Germinal center (tissue), 1 donor: ENCODE data around the gene RHBG.
A peak's percentile ranks its signal among the peaks of the same experiment; 100 is the strongest.
"Not testable (repeated sequence)": the region's sequence is repeated elsewhere in the genome, so short reads cannot be mapped to it uniquely, and the experiment has no call there.

ENCODE experiments used
- DNase-seq: peaks from one replicate; pipeline ENCODE4 v3.0.0; 2012; ENCODE audit warnings: mixed read lengths, low spot score

RHBG gene

DNA sequence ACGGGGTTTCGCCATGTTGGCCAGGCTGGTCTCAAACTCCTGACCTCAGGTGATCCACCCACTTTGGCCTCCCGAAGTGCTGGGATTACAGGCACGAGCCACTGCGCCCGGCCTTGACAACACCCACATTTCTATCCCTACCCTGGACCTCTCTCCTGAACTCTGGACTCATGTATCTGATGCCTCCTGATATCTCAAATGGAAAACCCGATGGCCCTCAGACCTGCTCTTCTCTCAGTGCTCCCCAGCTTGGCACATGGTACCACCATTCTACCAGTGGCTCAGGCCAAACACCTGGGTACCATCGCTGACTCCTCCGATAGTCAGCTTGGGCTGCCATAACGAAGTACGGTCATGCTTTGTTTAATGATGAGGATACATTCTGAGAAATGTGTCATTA is 8.5 kb upstream of the RHBG start:
- no peak for DNase-seq

DNA sequence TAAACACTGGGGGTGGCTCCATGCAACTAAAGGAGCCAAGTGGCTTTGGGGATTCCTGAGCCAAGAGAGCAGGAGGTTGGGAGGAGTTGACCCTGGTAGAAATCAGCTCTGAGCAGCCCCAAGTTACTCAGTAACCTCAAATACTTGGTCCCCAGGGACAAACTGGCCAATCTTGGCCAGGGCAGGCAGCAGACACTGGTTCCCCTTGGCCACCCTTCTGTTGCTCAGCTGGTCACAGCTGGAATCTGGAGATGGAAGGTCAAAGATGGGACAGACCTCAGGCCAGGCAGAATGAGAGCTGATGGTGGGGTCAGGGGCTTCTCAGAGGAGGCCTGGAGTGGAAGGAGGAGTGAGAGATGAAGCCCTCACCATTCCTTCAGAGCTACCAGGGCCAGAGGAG is 3.3 kb upstream of the RHBG start:
- DNase-seq, result no peak

DNA sequence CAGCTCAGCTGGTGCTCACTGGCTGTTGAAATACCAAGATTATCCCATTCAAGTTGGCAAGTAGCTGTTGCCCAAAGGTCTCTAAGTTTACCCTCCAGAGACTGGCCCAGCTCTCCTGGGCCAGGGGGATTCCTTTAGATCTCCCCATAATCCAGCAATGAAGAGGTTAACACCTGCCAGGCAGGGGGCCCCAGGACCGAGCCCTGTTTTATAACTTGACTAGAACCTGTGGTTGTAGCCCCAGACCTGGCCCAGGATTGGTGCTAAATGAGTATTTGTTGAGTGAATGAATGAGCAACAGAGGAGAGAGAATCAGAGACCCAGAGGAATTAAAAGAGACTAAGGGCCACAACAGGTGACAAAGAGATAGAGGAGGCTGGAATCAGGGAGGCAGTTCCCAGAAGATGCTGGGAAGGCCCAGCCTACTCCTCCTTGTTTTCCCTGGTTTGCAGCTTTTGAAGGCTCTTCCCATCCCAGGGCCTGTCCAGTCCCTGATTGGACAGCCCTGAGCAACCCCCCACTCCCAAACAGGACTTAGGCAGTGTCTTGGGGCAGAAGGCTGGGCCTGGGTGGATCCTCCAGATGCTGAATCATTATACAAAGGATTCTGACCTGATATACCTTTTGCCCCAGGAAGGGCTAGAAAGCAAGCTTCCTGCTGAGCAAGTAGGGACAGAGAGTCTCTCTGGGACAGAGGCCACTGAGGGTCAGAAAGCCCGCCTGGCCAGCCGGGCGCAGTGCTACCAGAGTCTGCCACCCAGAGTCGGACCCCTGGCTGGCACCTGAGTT is 2.4 kb upstream of the RHBG start:
- DNase-seq, result no peak

DNA sequence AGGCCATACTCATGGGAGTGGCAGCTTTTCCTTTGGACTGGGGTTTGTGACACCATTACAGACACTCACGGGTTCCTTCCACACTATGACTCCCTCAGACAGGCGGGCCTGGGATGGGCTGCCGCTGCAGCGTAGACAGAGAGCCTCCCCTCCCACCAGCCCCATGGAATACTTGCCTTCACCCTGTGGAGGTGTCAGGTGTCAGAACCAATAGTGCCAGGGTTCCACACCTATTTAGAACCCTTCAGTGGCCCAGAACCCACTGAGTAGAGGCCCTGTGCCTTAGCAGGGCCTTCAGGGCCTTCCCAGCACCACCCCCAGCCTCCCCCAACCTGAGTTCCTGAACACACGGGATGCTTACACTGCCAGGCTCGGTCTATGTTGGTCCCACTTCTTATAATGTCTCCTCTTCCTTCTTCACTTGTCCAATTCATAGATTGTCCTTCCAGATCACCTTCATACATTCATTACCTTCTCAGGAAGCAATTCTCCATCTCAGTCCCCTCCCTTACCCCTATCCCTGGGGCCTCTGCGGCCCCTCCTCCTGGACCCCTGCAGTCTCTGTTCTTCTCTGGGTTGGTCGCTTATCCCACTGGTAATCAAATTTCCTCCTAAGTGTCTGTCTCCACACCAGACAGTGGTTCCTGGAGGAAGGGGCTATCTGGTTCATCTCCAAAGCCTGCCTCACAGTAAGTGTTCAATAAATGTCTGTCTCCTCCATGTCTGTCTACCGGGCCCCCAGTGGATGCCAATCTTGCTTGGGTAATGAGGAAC is 1.4 kb upstream of the RHBG start:
- no peak for DNase-seq

DNA sequence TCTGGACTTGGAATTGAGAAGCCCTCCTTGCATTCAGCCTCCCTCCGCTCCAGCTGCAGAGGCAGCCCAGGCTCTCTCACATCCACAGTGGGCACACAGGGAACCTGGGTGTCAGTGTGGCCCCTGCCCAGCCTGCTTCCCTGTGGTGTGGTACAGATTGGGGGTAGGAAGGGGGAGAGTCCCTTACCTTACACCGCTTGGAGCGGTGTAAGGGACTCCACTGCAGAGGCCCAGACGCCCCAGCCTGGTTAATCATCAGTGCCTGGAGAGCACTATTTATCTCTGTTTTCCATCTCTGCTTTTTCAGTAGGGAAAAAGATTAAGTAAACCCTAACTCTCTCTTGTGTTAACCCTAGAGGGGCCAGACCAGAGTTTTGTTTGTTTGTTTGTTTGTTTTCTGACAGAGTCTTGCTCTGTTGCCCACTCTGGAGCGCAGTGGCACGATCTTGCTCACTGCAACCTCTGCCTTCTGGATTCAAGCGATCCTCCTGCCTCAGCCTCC is 803 bp upstream of the RHBG start:
- no peak for DNase-seq

DNA sequence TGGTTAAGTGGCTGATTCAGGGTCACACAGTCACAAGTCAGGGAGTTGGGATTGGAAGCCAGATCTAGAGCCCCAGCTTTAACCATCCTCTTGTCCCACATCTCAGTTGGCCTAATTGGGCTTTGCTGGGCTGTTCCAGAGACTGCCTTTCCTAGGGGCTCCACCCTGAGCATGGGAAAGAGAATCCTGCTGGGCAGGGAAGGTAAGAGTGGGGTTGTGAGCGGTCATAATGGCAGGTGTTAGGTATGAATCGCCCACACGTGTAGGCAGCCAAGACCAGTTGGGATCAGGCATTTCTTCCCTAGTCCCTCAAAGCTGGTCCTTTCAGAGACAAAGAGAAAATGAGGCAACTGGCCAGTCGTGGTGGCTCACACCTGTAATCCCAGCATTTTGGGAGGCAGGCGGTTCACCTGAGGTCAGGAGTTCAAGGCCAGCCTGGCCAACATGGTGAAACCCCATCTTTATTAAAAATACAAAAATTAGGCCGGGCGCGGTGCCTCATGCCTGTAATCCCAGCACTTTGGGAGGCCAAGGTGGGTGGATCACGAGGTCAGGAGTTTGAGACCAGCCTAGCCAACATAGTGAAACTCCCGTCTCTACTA is 775 bp downstream of the RHBG start:
- not testable (repeated sequence) for DNase-seq

DNA sequence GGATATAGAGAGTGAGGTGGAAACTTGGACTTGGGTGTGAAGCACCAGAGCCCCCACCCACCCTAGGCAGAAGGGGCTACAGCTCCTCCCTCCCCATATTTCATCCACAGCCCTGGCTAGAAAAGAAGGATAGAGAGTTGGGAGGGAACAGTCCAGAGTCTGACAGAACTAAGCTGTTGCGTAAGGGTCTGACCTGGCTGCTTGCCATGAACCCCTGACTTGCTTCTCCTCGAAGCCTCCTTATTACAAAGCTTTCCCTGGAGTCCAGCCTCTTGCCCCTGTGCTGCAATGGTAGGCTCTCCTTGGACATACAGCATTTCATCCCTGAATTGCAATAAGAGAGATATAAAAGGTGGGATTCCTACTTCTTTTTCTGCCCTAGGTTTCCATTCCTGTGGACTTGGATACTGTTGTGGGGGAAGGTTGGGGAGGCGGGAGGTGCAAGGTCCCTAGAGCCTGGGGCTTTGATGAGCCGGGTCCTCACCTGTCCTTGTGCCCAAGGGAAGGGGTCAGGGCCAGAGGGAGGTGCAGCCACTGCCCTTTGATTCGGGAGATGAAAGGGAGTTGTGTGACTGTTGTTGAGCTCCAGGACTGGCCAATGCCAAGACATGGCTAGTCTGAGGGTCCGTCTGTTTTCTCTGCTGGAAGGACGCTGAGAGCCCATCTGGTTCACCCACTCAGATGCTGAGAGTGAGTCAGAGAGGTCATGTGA is 2.7 kb downstream of the RHBG start:
- no peak for DNase-seq

DNA sequence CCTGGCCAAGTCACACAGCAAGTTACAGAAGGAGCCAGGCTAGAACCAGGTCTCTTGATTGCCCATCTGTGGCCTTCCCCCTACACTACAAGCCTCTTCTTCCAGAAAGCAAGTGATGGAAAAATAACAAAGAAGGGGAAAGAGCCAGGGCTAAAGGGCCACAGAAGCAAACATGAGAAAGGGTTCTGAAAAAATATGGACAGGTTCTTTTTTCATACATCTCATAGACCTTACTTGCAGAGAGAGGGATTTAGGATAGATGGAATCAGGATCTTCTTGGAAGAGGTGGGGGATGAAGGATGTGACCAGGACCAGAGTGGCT is 3.2 kb downstream of the RHBG start:
- no peak for DNase-seq

DNA sequence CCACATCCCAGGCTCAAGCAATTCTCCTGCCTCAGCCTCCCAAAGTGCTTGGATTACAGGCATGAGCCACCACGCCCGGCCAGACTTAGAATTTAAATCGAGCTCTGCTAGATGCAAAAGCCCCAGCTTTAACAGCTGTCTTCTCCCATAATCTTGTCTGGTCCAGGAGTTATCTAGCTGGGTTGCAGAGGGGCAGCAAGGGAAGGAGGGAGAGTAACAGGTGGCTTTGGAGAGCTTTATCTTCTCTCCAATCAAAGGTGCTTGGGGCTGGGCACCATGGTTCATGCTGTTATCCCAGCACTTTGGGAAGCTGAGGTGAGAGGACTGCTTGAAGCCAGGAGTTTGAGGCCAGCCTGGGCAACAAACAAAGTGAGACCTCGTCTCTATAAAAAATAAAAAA is 3.9 kb downstream of the RHBG start:
- no peak for DNase-seq

DNA sequence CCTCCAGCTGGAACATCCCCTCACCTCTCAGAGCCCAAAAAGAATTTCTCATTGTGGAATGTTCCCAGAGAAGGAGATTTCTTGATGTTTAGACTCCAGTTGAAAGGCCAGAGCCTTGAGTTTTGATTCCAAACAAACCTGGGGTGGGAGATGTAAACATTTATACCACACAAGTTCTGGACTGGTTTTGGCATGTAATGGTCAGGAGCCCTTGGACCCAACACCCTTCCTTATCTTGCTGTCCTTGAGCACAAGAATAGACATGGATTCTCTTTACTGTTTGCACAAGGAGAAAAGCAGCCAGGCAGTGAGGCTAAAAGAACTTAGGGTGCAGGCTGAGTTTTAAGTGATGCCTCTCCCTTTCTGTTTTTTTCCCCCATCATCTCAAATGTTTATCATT is 4.5 kb downstream of the RHBG start:
- no peak for DNase-seq

DNA sequence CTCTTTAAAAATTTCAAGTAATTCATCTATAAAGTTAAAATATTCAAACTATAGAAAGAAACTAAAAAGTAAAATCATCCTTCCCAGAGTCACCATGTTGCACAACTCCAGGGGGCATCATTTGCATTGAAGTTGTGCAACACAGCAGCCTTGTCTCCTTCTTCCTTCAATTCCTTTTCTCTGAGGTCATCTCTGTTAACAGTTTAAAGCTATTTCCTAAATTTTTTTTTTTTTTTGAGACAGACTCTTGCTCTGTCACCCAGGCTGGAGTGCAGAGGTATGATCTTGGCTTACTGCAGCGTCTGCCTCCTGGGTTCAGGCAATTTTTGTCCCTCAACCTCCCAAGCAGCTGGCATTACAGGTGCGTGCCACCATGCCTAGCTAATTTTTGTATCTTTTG is 7.1 kb downstream of the RHBG start:
- no peak for DNase-seq

DNA sequence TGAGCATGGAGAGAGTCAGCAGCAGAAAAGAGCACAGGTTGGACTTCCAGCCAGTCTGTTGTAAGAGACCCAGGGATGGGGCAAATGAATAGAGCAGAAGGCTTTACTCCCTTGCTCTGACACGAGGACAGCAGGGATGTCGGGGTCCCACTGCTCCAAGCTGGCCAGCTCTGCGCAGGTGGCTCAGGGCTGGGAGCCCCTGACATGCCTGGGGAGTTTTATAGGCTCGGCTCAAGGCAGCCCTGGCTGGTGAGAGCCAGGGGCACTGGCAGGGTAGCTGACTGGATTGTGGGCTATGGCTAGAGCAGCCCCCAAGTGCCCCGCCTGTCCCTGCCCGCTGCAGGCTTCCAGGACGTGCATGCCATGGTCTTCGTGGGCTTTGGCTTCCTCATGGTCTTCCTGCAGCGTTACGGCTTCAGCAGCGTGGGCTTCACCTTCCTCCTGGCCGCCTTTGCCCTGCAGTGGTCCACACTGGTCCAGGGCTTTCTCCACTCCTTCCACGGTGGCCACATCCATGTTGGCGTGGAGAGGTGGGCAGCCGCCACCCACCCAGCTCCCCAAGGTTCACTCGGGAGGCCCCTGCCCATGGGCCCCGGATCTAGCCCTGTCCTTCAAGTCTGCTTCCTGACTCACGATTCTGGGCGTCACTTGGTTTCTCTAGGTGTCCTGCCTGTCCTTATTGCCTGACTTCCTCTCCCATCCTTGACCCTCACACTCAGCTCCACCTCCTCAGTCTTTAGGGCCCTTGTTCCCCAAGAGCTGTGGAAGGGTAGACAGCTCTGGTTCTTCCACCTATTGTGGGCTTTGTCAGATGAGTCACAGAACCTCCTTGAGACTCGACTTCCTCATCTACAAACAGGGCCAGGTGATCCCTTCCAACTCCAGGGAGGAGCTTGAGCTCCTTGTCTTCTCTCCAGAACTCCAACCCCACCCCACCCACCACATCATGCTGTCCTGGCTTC is 8.2 kb downstream of the RHBG start:
- DNase-seq, result no peak

DNA sequence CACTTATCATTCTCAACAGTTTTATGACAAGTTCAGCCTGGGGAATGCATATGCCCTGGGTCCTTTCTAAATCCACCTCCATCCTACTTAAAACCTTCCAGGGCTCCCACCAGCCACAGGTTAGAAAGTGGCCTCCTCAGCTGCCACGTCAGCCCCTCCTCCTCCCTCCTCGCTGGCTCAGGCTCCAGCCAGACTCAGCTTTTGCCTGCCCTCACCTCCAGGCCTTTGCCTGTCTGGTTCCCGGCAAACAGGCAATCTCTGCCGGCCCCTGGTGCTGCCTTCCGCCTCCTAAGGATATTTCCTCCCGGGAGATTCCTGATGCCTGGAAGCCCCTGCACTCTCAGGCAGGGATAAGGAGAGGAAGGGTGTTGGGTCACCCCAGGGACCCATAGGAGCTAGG is 9.5 kb downstream of the RHBG start:
- DNase-seq, result no peak

DNA sequence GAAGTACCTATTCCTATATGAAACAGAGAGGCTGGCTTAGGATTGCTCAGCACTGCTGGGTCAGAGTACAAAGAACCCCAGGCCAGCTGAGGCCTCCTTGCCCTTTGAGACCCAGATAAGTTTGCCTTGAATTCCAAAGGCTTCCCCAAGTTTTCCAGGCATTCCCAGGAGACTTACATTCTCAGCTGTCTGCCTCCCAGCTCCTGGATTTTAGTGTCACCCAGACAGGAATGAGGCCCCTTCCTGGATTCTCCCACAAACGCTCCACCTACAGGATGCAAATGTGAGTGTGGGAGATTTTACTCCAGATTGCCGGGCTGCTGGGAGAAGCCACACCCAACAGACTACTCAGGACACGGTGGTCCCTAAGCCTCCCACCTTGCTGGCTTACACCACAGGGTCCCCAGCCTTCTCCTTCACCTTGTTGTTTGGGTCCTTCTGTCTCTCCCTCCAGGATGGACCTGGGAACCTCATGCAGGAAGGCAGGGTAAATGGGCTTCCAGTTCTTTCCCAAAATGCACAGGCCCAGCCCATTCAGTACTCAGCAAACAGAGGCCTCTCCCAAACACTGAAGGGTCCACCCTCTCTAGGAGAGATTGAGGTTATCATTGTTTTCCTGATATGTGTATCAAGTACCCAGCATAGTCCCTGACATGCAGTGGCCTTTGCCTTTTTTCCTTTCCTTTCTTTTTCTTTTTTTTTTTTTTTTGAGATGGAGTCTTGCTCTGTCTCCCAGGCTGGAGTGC is 10.6 kb downstream of the RHBG start:
- DNase-seq, result no peak

DNA sequence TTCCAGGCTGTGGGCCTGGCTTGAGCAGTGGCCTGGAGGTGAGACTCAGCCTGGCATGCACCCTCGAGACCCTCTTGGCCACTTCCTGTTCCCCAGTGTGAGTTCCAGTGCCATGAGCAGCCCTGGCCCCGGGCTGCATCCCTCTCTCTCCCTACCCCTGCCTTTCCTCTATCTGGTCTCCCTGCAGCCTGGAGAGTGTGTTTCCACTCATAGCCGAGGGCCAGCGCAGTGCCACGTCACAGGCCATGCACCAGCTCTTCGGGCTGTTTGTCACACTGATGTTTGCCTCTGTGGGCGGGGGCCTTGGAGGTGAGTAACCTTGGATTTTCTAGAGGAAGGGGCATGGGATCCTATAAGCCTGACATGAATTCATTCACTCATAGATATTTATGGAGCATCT is 13.6 kb downstream of the RHBG start:
- no peak for DNase-seq

DNA sequence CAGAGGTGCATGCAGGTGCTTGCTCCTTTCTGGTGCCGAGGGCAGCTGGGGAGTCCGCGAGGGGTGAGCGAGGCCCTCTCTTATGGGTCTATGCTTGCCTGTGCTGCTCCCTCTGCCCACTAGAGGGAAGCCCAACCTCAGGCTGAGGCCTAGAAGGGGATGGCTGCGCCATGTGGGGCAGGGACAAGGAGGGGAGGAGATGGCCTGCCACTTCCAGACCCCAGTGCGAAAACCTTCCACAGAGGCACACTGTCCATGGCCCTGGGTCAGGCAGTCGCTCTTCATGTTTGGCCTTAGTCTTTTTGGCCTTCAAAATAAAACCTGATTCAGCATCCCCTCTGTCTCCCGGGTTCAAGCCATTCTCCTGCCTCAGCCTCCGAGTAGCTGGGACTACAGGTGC is 14.0 kb downstream of the RHBG start:
- peak; percentile 79 for DNase-seq

DNA sequence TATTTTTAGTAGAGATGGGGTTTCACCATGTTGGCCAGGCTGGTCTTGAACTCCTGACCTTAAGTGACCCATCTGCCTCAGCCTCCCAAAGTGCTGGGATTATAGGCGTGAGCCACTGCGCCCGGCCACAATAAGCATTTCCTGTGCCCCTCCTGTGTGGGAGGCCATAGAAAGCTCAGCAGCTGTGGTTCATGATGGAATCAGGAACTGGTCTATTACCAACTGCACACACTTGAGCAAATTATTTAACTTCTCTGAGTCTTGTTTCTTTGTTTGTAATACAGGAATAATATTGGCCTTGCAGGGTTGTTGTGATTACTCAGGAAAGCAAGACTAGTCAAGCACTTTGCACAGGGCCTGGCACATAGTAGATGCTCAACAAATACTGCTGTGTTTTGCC is 15.0 kb downstream of the RHBG start:
- no peak for DNase-seq

DNA sequence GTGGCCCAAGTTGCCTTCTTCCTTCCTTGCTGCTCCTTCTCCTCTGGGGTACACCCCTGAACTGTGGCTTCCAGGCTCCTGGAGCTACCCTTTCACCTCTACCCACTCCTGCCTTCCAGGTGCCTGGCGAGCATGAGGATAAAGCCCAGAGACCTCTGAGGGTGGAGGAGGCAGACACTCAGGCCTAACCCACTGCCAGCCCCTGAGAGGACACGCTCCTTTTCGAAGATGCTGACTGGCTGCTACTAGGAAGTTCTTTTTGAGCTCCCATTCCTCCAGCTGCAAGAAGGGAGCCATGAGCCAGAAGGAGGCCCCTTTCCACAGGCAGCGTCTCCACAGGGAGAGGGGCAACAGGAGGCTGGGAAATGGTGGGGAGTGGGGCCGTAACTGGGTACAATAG is 15.6 kb downstream of the RHBG start:
- DNase-seq, result no peak

DNA sequence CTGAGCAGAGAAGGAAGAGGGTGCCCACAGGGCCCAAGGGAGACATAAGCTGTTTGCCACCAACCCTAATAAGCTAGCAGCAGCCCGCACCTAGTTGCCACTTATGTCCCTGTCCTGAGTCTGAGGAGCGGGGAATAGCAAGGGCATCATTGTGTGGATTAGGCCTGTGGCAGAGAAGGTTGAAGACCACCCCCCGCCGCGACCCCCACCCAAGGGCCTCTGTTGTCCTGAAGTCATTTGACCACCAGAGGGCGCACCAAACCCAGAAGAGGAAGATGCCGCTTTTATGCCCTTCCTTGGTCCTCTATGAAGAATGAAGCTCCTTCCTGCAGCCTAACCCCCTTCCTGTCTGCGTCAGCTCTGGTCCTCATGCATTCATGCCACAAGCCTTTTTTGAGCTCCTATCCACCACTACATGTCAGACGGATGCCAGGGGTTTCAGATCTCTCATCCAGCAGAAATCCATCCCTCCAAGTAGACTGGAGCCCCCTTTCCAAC is 16.6 kb downstream of the RHBG start:
- peak; percentile 81 for DNase-seq

DNA sequence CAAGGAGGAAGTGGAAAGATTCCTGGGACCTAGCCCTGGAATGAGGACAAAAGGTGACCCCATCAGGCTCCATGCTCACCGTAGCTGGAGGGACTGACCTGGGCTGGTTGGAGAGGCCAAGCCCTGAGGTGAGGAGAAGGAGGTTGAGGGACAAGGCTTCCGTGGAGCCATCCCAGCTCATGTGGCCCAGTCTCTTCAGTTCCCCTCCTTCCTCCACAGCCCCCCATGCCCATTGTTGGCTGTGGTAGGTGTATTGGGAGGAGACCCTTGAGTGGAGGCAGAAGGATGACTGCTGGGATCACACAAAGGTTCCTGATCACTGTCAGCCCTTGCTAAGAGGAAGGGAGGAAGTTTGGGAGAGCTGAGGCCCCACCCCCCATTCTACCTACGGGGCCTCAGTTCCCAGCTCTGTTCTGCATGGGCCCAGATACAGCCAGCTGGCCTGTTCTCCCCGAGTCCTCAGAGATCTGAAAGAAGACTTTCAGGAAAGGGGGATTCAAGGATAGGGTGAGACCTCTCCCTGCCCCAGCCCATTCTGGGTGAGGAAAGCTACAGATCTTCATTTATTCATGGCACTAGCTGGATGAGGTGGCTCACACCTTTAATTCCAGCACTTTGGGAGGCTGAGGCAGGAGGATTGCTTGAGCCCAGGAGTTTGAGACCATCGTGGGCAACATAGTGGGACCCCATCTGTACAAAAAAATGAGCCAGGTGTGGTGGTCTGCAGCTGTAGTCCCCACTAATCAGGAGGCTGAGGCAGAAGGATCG is 17.3 kb downstream of the RHBG start:
- no peak for DNase-seq
